HepG2 (cell line): Measurements from ENCODE around the gene MBTPS1. TPM values are rescaled to one million over a fixed set of nuclear protein-coding genes. Genes with fewer than 3 reads are reported as not detected.

ENCODE experiments used
- ATAC-seq: fragments of 200-7000 bp; cut with Tn5 transposase; 3 replicates; pipeline ENCODE4 v1.9.1; 2020; ENCODE audit warnings: mild to moderate bottlenecking, moderate library complexity
- BruUV-seq: library from RNA; stranded (reverse); fragments of 400-500 nt; replicated peaks from 2 replicates; lab custom pipeline; 2021; lab: Mats Ljungman, UMichigan
- CTCF ChIA-PET: fragments of 300-600 bp; formaldehyde crosslinking; extraction: SDS; loops from one replicate; lab custom pipeline; 2021; ENCODE audit warnings: low total read pairs, inconsistent platforms, low intra/inter-chr PET ratio; lab: Yijun Ruan, JAX
- POLR2A ChIA-PET: fragments of 350-600 bp; sonication (Branson Sonifier 250); formaldehyde crosslinking; loops from one replicate; lab custom pipeline; 2020; ENCODE audit warnings: antibody characterized with exemption, inconsistent platforms; lab: Yijun Ruan, JAX
- DNase-seq: peaks from one replicate; pipeline ENCODE4 v3.0.0-alpha.2; 2015; ENCODE audit warnings: low spot score
- FAIRE-seq: peaks from 3 replicates; lab custom pipeline; 2011; peaks lifted over from hg19 to GRCh38; lab: Jason Lieb, UNC
- H2AFZ ChIP-seq: one replicate; pipeline ENCODE4 v1.6.1; 2011; ENCODE audit warnings: low read length, inconsistent platforms
- H3K27ac ChIP-seq: fragments of 300-600 bp; 3 replicates; pipeline ENCODE4 v1.8.0; 2011; ENCODE audit warnings: mixed run types, mild to moderate bottlenecking, mixed read lengths, low read length, inconsistent platforms; ENCODE audit not compliant: insufficient read depth; ENCODE audit errors: extremely low read length
- H3K27me3 ChIP-seq, 2 experiments: fragments of 200-600 bp in 1 of 2; 2 replicates in 1 of 2; 3 replicates in 1 of 2; pipeline versions ENCODE4 v1.6.0 to v1.8.0; 2011; ENCODE audit warnings: low read length in 2 of 2, mild to moderate bottlenecking in 2 of 2, moderate library complexity in 2 of 2, inconsistent platforms in 1 of 2; ENCODE audit not compliant: insufficient read depth in 2 of 2, control insufficient read depth in 1 of 2
- H3K36me3 ChIP-seq, 2 experiments: fragments of 200-600 bp in 1 of 2; replicated peaks in 1 of 2; 2 replicates in 1 of 2; 3 replicates in 1 of 2; pipeline versions ENCODE4 v1.5.1 to v1.8.0; 2011; ENCODE audit warnings: low read length in 2 of 2, inconsistent platforms in 1 of 2; ENCODE audit not compliant: insufficient read depth in 2 of 2, control insufficient read depth in 1 of 2
- H3K4me1 ChIP-seq: 2 replicates; pipeline ENCODE4 v1.5.1; 2012; ENCODE audit warnings: low read length, inconsistent platforms; ENCODE audit not compliant: insufficient read depth
- H3K4me2 ChIP-seq: 2 replicates; pipeline ENCODE4 v1.6.0; 2011; ENCODE audit warnings: low read depth, low read length, inconsistent platforms
- H3K4me3 ChIP-seq, 3 experiments: fragments of 200-600 bp in 1 of 3; sonication (generic), shearing (Covaris generic) in 1 of 3; replicated peaks in 1 of 3; 2 replicates each; pipeline ENCODE4 v1.5.1; 2011 to 2016; ENCODE audit warnings: low read length in 3 of 3, inconsistent platforms in 2 of 3, low read depth in 2 of 3, mild to moderate bottlenecking in 2 of 3, control low read depth in 1 of 3, mixed read lengths in 1 of 3; ENCODE audit not compliant: insufficient read depth in 1 of 3
- H3K79me2 ChIP-seq: one replicate; pipeline ENCODE4 v1.6.1; 2011; ENCODE audit warnings: low read length, inconsistent platforms; ENCODE audit not compliant: insufficient read depth
- H3K9ac ChIP-seq: 2 replicates; pipeline ENCODE4 v1.6.0; 2011; ENCODE audit warnings: mild to moderate bottlenecking, low read depth, low read length, inconsistent platforms; ENCODE audit not compliant: insufficient read depth
- H3K9me3 ChIP-seq: 2 replicates; pipeline ENCODE4 v1.5.1; 2012; ENCODE audit warnings: mild to moderate bottlenecking, low read length
- H4K20me1 ChIP-seq: 2 replicates; pipeline ENCODE4 v1.6.0; 2011; ENCODE audit warnings: inconsistent platforms, mild to moderate bottlenecking, low read length, moderate library complexity; ENCODE audit not compliant: insufficient read depth
- DR1 ChIP-seq: sonication (generic); formaldehyde crosslinking; IDR thresholded peaks from 2 replicates; pipeline ENCODE4 v1.8.0; 2021; ENCODE audit warnings: mild to moderate bottlenecking, missing genetic modification reagents, inconsistent platforms
- EHMT2 ChIP-seq: fragments of 200-600 bp; sonication (generic); IDR thresholded peaks from 2 replicates; pipeline ENCODE4 v1.7.0; 2017; ENCODE audit warnings: antibody characterized with exemption, low read depth, low read length, borderline replicate concordance
- KDM2A ChIP-seq: sonication (generic); formaldehyde crosslinking; IDR thresholded peaks from 2 replicates; pipeline ENCODE4 v1.4.0; 2020; ENCODE audit warnings: low read depth, missing genetic modification reagents, borderline replicate concordance
- KDM5A ChIP-seq: fragments of 200-600 bp; sonication (generic); IDR thresholded peaks from 2 replicates; pipeline ENCODE4 v1.7.0; 2018; ENCODE audit warnings: antibody characterized with exemption, mild to moderate bottlenecking, low read length, borderline replicate concordance
- MAF1 ChIP-seq: sonication (generic); formaldehyde crosslinking; IDR thresholded peaks from 2 replicates; pipeline ENCODE4 v1.5.0; 2020; ENCODE audit warnings: missing genetic modification reagents, borderline replicate concordance
- MZF1 ChIP-seq: sonication (generic); formaldehyde crosslinking; IDR thresholded peaks from 2 replicates; pipeline ENCODE4 v1.8.1; 2023; ENCODE audit warnings: mild to moderate bottlenecking, missing genetic modification reagents, borderline replicate concordance
- RBAK ChIP-seq: sonication (generic); formaldehyde crosslinking; IDR thresholded peaks from 2 replicates; pipeline ENCODE4 v1.5.1; 2020; ENCODE audit warnings: mild to moderate bottlenecking, missing genetic modification reagents
- TAF1 ChIP-seq: sonication (generic); formaldehyde crosslinking; IDR thresholded peaks from 2 replicates; pipeline ENCODE4 v1.4.0; 2020; ENCODE audit warnings: missing genetic modification reagents
- ZNF3 ChIP-seq: IDR thresholded peaks from 2 replicates; pipeline ENCODE4 v1.7.0; 2017; ENCODE audit warnings: inconsistent platforms
- ZNF337 ChIP-seq: sonication (generic); formaldehyde crosslinking; IDR thresholded peaks from 2 replicates; pipeline ENCODE4 v1.5.1; 2020; ENCODE audit warnings: missing genetic modification reagents, low read depth, mild to moderate bottlenecking, borderline replicate concordance
- ZNF746 ChIP-seq: sonication (generic); formaldehyde crosslinking; IDR thresholded peaks from 2 replicates; pipeline ENCODE4 v1.8.0; 2022; ENCODE audit warnings: mild to moderate bottlenecking, missing genetic modification reagents
- ZSCAN9 ChIP-seq: IDR thresholded peaks from 2 replicates; pipeline ENCODE4 v1.6.1; 2016; ENCODE audit warnings: borderline replicate concordance
- WGBS: methylation state at CpG from one replicate; pipeline ENCODE4 v1.1.6; 2017; ENCODE audit warnings: low lambda C conversion rate; 5-methylcytosine and 5-hydroxymethylcytosine counted together
- in situ Hi-C: cut with HindIII; loops from 2 replicates; pipeline ENCODE4 v1.10.0; 2017; ENCODE audit warnings: low pct_unique_long_range_greater_than_20kb; ENCODE audit not compliant: extremely low pct_ligation_motif_present
- intact Hi-C: fragments of 100-400 bp; cut with micrococcal nuclease; formaldehyde crosslinking; loops from one replicate; pipeline ENCODE4 v1.10.0; 2022; ENCODE audit not compliant: unreplicated experiment
- polyA plus RNA-seq, 8 experiments: library from polyadenylated mRNA; depleted of rRNA in 3 of 8; stranded (reverse) in 7 of 8; unstranded in 1 of 8; fragments of >200 nt; fragmentation: Illumina TruSeq in 4 of 8; extraction: Trizol in 4 of 8; gene quantifications; 2 replicates each; pipeline versions ENCODE4 v1.2.1 to v1.2.3, GENCODE V29; 2011 to 2016; ENCODE audit warnings: low read depth in 4 of 8, missing spikeins in 1 of 8, mixed read lengths in 1 of 8; ENCODE audit not compliant: insufficient read depth in 1 of 8
- total RNA-seq, 5 experiments: library from RNA; depleted of rRNA; stranded (reverse); fragments of >200 nt; fragmentation: Illumina TruSeq; extraction: Trizol; gene quantifications; 2 replicates each; pipeline ENCODE4 v1.2.3, GENCODE V29; 2016; ENCODE audit warnings: low read depth in 1 of 5
- TF ChIP-seq, protein P1 (sequence below): sonication (generic); formaldehyde crosslinking; IDR thresholded peaks from 2 replicates; pipeline ENCODE4 v1.5.0; 2020; ENCODE audit warnings: mild to moderate bottlenecking, low read depth, missing genetic modification reagents, borderline replicate concordance
- TF ChIP-seq, protein P2 (sequence below): sonication (generic); formaldehyde crosslinking; IDR thresholded peaks from 2 replicates; pipeline ENCODE4 v1.5.0; 2020; ENCODE audit warnings: missing genetic modification reagents
- TF ChIP-seq, protein P3 (sequence below): sonication (generic); formaldehyde crosslinking; IDR thresholded peaks from 2 replicates; pipeline ENCODE4 v1.8.0; 2022; ENCODE audit warnings: missing genetic modification reagents, mild to moderate bottlenecking, borderline replicate concordance
- TF ChIP-seq, protein P4 (sequence below): sonication (generic); formaldehyde crosslinking; IDR thresholded peaks from 2 replicates; pipeline ENCODE4 v1.8.1; 2023; ENCODE audit warnings: mild to moderate bottlenecking, missing genetic modification reagents, borderline replicate concordance

Gene MBTPS1
- total and polyA plus RNA-seq, 2 of the 13 experiments (the other 11 are each of a cell fraction or from before 2014, with no cell fraction given), result 56.7 to 91.3 TPM

DNA sequence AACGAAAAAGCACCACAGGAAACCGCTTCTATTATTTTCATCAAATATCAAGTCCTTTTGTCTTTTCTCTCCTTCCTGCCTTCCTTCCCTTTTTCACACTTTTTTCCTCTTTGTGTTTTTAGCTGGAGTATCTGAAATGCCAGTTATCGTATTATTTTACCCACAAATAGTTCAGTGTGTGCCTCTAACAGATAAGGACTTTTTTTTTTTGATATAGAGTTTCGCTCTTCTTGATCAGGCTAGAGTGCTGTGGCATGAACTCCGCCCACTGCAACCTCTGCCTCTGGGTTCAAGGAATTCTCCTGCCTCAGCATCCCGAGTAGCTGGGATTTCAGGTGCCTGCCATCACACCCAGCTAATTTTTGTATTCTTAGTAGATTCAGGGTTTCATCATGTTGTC lies 39.0 kb upstream of the MBTPS1 start:
- no TSS peak for BruUV-seq
- Histone ChIP-seq H3K4me3 (no peak overlapping the region), H3K79me2 (no peaks in the 10 kb centered on the region), H3K4me1 (peaks cover 6% of the 10 kb centered on the region; the same call in 1 of the 2 replicates), H3K27me3 (peaks cover 2 to 53% of the 10 kb centered on the region in 2 experiments; a peak in 4 of 5 replicates), H3K27ac (no peak overlapping the region), H4K20me1 (no peaks in the 10 kb centered on the region; the same call in 1 of the 2 replicates), H2AFZ (no peak overlapping the region), H3K36me3 (no peaks in the 10 kb centered on the region), H3K4me2 (no peak overlapping the region), H3K9me3 (no peaks in the 10 kb centered on the region), H3K9ac (no peak overlapping the region)
- ATAC-seq (no peak), FAIRE-seq (no peak), DNase-seq (no peak)
- 60% methylated on average over 6 of the region's 6 CpGs for WGBS
- ChIA-PET CTCF (no interaction called here), POLR2A (interaction anchor here (1.0 kb wide), 1 partner anchor 18 kb away, joined by 3 read pairs; no protein-coding TSS in a partner anchor)
- in situ Hi-C loops, result no loop called here
- TF ChIP-seq, protein P1, sequence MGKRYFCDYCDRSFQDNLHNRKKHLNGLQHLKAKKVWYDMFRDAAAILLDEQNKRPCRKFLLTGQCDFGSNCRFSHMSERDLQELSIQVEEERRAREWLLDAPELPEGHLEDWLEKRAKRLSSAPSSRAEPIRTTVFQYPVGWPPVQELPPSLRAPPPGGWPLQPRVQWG (CRISPR knock-in tag), result no peak
- TF ChIP-seq TAF1 (no peak), MAF1 (no peak), ZNF337 (CRISPR knock-in tag) (no peak), KDM5A (no peak), RBAK (CRISPR knock-in tag) (no peak), KDM2A (no peak), DR1 (no peak), EHMT2 (no peak), ZNF3 (CRISPR knock-in tag) (no peak), MZF1 (CRISPR knock-in tag) (no peak), ZSCAN9 (no peak), ZNF746 (CRISPR knock-in tag) (no peak)
- TF ChIP-seq, protein P2, sequence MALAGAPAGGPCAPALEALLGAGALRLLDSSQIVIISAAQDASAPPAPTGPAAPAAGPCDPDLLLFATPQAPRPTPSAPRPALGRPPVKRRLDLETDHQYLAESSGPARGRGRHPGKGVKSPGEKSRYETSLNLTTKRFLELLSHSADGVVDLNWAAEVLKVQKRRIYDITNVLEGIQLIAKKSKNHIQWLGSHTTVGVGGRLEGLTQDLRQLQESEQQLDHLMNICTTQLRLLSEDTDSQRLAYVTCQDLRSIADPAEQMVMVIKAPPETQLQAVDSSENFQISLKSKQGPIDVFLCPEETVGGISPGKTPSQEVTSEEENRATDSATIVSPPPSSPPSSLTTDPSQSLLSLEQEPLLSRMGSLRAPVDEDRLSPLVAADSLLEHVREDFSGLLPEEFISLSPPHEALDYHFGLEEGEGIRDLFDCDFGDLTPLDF (CRISPR knock-in tag), result no peak
- TF ChIP-seq, protein P3, sequence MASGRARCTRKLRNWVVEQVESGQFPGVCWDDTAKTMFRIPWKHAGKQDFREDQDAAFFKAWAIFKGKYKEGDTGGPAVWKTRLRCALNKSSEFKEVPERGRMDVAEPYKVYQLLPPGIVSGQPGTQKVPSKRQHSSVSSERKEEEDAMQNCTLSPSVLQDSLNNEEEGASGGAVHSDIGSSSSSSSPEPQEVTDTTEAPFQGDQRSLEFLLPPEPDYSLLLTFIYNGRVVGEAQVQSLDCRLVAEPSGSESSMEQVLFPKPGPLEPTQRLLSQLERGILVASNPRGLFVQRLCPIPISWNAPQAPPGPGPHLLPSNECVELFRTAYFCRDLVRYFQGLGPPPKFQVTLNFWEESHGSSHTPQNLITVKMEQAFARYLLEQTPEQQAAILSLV (CRISPR knock-in tag), result no peak
- TF ChIP-seq, protein P4, sequence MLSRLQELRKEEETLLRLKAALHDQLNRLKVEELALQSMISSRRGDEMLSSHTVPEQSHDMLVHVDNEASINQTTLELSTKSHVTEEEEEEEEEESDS (CRISPR knock-in tag), result no peak
- intact Hi-C loops, result no loop called here
